Measurements from ENCODE around the gene LRP8. TPM values are rescaled to one million over a fixed set of nuclear protein-coding genes. Genes with fewer than 3 reads are reported as not detected.

The LRP8 gene
- total RNA-seq, 1 experiment from 2014 or later, result 28.6 TPM

DNA sequence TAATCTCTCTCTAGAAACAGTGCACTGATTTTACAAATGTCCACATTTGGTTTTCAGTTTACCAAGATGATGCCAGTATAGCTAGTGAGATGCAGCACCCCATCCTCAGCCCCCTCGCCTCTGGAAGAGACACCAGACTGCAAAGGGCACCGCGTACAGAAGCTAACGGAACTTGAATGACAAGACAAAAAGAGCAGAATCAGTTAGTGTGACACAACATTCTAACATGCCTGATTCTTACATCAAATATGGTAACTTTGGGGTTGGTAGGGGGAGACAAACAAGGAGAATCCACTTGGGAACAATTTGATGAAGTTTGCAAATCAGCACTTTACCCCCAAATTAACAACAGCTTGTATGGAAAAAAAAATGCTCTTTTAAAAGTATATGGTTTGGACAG, 85.5 kb downstream of the LRP8 start:
- no peak overlapping the region for H3K27ac ChIP-seq (ENCODE audit: low read length)
- TF ChIP-seq POLR2AphosphoS5 (IDR thresholded peaks at IDR 0.05; ENCODE audit: low read depth, low read length) (no peak), SIN3A (IDR thresholded peaks at IDR 0.05; ENCODE audit: borderline replicate concordance, insufficient read depth, low read depth, low read length) (no peak), TCF7L2 (IDR thresholded peaks at IDR 0.05; ENCODE audit: low read depth, low read length) (no peak)
- TF ChIP-seq, protein P1, sequence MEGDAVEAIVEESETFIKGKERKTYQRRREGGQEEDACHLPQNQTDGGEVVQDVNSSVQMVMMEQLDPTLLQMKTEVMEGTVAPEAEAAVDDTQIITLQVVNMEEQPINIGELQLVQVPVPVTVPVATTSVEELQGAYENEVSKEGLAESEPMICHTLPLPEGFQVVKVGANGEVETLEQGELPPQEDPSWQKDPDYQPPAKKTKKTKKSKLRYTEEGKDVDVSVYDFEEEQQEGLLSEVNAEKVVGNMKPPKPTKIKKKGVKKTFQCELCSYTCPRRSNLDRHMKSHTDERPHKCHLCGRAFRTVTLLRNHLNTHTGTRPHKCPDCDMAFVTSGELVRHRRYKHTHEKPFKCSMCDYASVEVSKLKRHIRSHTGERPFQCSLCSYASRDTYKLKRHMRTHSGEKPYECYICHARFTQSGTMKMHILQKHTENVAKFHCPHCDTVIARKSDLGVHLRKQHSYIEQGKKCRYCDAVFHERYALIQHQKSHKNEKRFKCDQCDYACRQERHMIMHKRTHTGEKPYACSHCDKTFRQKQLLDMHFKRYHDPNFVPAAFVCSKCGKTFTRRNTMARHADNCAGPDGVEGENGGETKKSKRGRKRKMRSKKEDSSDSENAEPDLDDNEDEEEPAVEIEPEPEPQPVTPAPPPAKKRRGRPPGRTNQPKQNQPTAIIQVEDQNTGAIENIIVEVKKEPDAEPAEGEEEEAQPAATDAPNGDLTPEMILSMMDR (IDR thresholded peaks at IDR 0.05), result no peak
- TF ChIP-seq, protein P2, sequence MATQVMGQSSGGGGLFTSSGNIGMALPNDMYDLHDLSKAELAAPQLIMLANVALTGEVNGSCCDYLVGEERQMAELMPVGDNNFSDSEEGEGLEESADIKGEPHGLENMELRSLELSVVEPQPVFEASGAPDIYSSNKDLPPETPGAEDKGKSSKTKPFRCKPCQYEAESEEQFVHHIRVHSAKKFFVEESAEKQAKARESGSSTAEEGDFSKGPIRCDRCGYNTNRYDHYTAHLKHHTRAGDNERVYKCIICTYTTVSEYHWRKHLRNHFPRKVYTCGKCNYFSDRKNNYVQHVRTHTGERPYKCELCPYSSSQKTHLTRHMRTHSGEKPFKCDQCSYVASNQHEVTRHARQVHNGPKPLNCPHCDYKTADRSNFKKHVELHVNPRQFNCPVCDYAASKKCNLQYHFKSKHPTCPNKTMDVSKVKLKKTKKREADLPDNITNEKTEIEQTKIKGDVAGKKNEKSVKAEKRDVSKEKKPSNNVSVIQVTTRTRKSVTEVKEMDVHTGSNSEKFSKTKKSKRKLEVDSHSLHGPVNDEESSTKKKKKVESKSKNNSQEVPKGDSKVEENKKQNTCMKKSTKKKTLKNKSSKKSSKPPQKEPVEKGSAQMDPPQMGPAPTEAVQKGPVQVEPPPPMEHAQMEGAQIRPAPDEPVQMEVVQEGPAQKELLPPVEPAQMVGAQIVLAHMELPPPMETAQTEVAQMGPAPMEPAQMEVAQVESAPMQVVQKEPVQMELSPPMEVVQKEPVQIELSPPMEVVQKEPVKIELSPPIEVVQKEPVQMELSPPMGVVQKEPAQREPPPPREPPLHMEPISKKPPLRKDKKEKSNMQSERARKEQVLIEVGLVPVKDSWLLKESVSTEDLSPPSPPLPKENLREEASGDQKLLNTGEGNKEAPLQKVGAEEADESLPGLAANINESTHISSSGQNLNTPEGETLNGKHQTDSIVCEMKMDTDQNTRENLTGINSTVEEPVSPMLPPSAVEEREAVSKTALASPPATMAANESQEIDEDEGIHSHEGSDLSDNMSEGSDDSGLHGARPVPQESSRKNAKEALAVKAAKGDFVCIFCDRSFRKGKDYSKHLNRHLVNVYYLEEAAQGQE (IDR thresholded peaks at IDR 0.05; ENCODE audit: insufficient read depth in 1 of 2, low read depth in 2 of 2, low read length in 1 of 2), result no peak
- peaks cover 6% of the 10 kb centered on the region for H3K4me1 ChIP-seq (ENCODE audit: control insufficient read depth, insufficient read depth, low read length)
- no TSS peak for BruUV-seq (replicated peaks)
- ChIA-PET CTCF (no interaction called here), POLR2A (no interaction called here)
- DNase-seq (ENCODE audit: low read depth, low spot score) (no peak), ATAC-seq (no peak)
- no peaks in the 10 kb centered on the region for H3K9me3 ChIP-seq (ENCODE audit: control insufficient read depth, insufficient read depth, low read depth, low read length)
- no peak overlapping the region for H3K4me3 ChIP-seq (ENCODE audit: low read depth in 2 of 2, low read length in 2 of 2)
- peaks cover 3% of the 10 kb centered on the region; the same call in 1 of the 2 replicates for H3K36me3 ChIP-seq (ENCODE audit: control insufficient read depth, insufficient read depth, low read length)
- in situ Hi-C loops (cut with HindIII; ENCODE audit: low pct_unique_long_range_greater_than_20kb, low sequenced_read_pairs), result no loop called here
- no peaks in the 10 kb centered on the region for H3K27me3 ChIP-seq (ENCODE audit: control insufficient read depth, insufficient read depth, low read length)
- intact Hi-C loops (cut with micrococcal nuclease; ENCODE audit: unreplicated experiment), result no loop called here

DNA sequence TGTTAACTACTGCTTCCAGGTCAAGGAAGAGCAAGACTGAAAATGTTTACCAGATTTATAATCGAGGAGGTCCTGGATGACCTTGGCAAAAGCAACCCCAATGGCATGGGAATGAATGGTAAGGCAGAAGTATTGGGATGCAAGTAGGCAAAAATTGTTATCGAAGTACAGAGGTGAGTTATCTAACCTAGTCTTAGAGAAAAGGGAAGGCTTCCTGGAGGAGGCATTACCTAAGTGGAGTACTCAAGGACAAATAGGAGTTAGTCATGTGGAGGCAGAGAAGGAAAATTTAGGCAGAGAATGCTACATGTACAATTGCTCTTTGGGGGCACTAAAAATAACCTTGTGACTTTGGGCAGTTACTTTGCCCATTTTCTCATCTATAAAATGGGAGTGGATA, 86.0 kb downstream of the LRP8 start:
- Histone ChIP-seq H3K4me3 (ENCODE audit: low read depth in 2 of 2, low read length in 2 of 2) (no peak overlapping the region), H3K9me3 (ENCODE audit: control insufficient read depth, insufficient read depth, low read depth, low read length) (no peaks in the 10 kb centered on the region), H3K36me3 (ENCODE audit: control insufficient read depth, insufficient read depth, low read length) (peaks cover 3% of the 10 kb centered on the region; the same call in 1 of the 2 replicates), H3K27ac (ENCODE audit: low read length) (no peak overlapping the region), H3K4me1 (ENCODE audit: control insufficient read depth, insufficient read depth, low read length) (peaks cover 11% of the 10 kb centered on the region), H3K27me3 (ENCODE audit: control insufficient read depth, insufficient read depth, low read length) (no peaks in the 10 kb centered on the region)
- in situ Hi-C loops (cut with HindIII; ENCODE audit: low pct_unique_long_range_greater_than_20kb, low sequenced_read_pairs) (no loop called here), intact Hi-C loops (cut with micrococcal nuclease; ENCODE audit: unreplicated experiment) (no loop called here)
- DNase-seq (ENCODE audit: low read depth, low spot score) (no peak), ATAC-seq (no peak)
- BruUV-seq (replicated peaks), result no TSS peak
- POLR2A ChIA-PET, result no interaction called here
- TF ChIP-seq, protein P2 (IDR thresholded peaks at IDR 0.05; ENCODE audit: insufficient read depth in 1 of 2, low read depth in 2 of 2, low read length in 1 of 2), result no peak
- TF ChIP-seq, protein P1 (IDR thresholded peaks at IDR 0.05), result no peak
- CTCF ChIA-PET, result no interaction called here
